ENCODE results near the gene GCNT3.

The GCNT3 gene

GRCh38 chr15:59611276-59612260 is at the start of gene GCNT3:
TSS of gene GCNT3 (plus strand) at chr15:59611783. CDS start at chr15:59618239, 6,456 bp downstream.
- no peak for DNase-seq

- no peak for DNase-seq
Measured at GRCh38 chr15:59562448-59563186, 49.0 kb upstream of the GCNT3 start.

GRCh38 chr15:59565299-59565698 is 46.3 kb upstream of the GCNT3 start:
- no peak for DNase-seq

GRCh38 chr15:59567324-59567723 is 44.3 kb upstream of the GCNT3 start:
- DNase-seq, result no peak

GRCh38 chr15:59569477-59569876 is 42.1 kb upstream of the GCNT3 start:
- DNase-seq, result no peak

- no peak for DNase-seq
Measured at GRCh38 chr15:59570315-59570714, 41.3 kb upstream of the GCNT3 start.

GRCh38 chr15:59571606-59572005 is 40.0 kb upstream of the GCNT3 start:
- no peak for DNase-seq

GRCh38 chr15:59583088-59583487 is 28.5 kb upstream of the GCNT3 start:
- DNase-seq, result no peak

- no peak for DNase-seq
Measured at GRCh38 chr15:59587085-59587826, 24.3 kb upstream of the GCNT3 start.

- no peak for DNase-seq
Measured at GRCh38 chr15:59590027-59590426, 21.6 kb upstream of the GCNT3 start.

GRCh38 chr15:59591356-59591755 is 20.2 kb upstream of the GCNT3 start:
- no peak for DNase-seq

GRCh38 chr15:59594493-59594942 is 17.1 kb upstream of the GCNT3 start:
- no peak for DNase-seq

GRCh38 chr15:59594991-59595390 is 16.6 kb upstream of the GCNT3 start:
- DNase-seq, result no peak

GRCh38 chr15:59595434-59595915 is 16.1 kb upstream of the GCNT3 start:
- no peak for DNase-seq

GRCh38 chr15:59596640-59597039 is 14.9 kb upstream of the GCNT3 start:
- DNase-seq, result no peak

GRCh38 chr15:59598461-59598860 is 13.1 kb upstream of the GCNT3 start:
- DNase-seq, result no peak

- DNase-seq, result no peak
Measured at GRCh38 chr15:59605994-59606393, 5.6 kb upstream of the GCNT3 start.

GRCh38 chr15:59609730-59610712 is 1.6 kb upstream of the GCNT3 start:
- no peak for DNase-seq

- DNase-seq, result no peak
Measured at GRCh38 chr15:59614153-59614552, 2.6 kb downstream of the GCNT3 start.

- no peak for DNase-seq
Measured at GRCh38 chr15:59615661-59616060, 4.1 kb downstream of the GCNT3 start.

- no peak for DNase-seq
Measured at GRCh38 chr15:59616379-59616778, 4.8 kb downstream of the GCNT3 start.

- no peak for DNase-seq
Measured at GRCh38 chr15:59618406-59618805, 6.8 kb downstream of the GCNT3 start.

All from cerebellar nuclear complex (tissue), 1 donor.